DOHH2 (cell line): ENCODE data around the gene TM4SF4.

Experiments
- H3F3A ChIP-seq: fragments of 200-600 bp; sonication (generic), shearing (Covaris generic); 2 replicates; pipeline ENCODE4 v1.6.0; 2016; ENCODE audit warnings: antibody characterized with exemption, mild to moderate bottlenecking; ENCODE audit not compliant: control insufficient read depth, insufficient read depth
- H3K27ac ChIP-seq: fragments of 200-600 bp; sonication (generic); 2 replicates; pipeline ENCODE4 v1.5.1; 2014; ENCODE audit warnings: low read depth, mild to moderate bottlenecking, low read length, moderate library complexity
- H3K27me3 ChIP-seq: fragments of 200-600 bp; sonication (generic); 2 replicates; pipeline ENCODE4 v1.6.1; 2014; ENCODE audit warnings: mild to moderate bottlenecking, low read length, mixed read lengths; ENCODE audit not compliant: control insufficient read depth
- H3K36me3 ChIP-seq: fragments of 200-600 bp; sonication (generic); 2 replicates; pipeline ENCODE4 v1.6.1; 2014; ENCODE audit warnings: mild to moderate bottlenecking, low read length, moderate library complexity, mixed read lengths; ENCODE audit not compliant: control insufficient read depth
- H3K4me1 ChIP-seq: fragments of 200-600 bp; sonication (generic); 2 replicates; pipeline ENCODE4 v1.6.1; 2014; ENCODE audit warnings: mild to moderate bottlenecking, low read length, mixed read lengths; ENCODE audit not compliant: control insufficient read depth
- H3K4me2 ChIP-seq: fragments of 200-600 bp; sonication (generic); 2 replicates; pipeline ENCODE4 v1.6.0; 2014; ENCODE audit warnings: mild to moderate bottlenecking, low read length, moderate library complexity
- H3K4me3 ChIP-seq: fragments of 200-600 bp; sonication (generic); 2 replicates; pipeline ENCODE4 v1.5.1; 2014; ENCODE audit warnings: mild to moderate bottlenecking, low read length, mixed read lengths
- H3K79me2 ChIP-seq: fragments of 200-600 bp; sonication (generic); 2 replicates; pipeline ENCODE4 v1.6.1; 2014; ENCODE audit warnings: mild to moderate bottlenecking, low read length, mixed read lengths; ENCODE audit not compliant: control insufficient read depth
- H3K9me2 ChIP-seq: fragments of 200-600 bp; sonication (generic); replicated peaks from 2 replicates; pipeline ENCODE4 v1.6.1; 2014; ENCODE audit warnings: mild to moderate bottlenecking, low read length, mixed read lengths; ENCODE audit not compliant: control insufficient read depth
- H3K9me3 ChIP-seq: fragments of 200-600 bp; sonication (generic); 2 replicates; pipeline ENCODE4 v1.6.1; 2014; ENCODE audit warnings: antibody characterized with exemption, low read length, mixed read lengths; ENCODE audit not compliant: control insufficient read depth, insufficient read depth
- H4K20me1 ChIP-seq: fragments of 200-600 bp; sonication (generic); 2 replicates; pipeline ENCODE4 v1.6.0; 2014; ENCODE audit warnings: low read depth, mild to moderate bottlenecking, antibody characterized with exemption, low read length, moderate library complexity; ENCODE audit not compliant: control insufficient read depth, insufficient read depth
- CTCF ChIP-seq: fragments of 200-600 bp; sonication (generic); IDR thresholded peaks from one replicate; pipeline ENCODE4 v1.5.1; 2014; ENCODE audit warnings: antibody characterized with exemption, mild to moderate bottlenecking, low read depth, low read length; ENCODE audit not compliant: poor library complexity, severe bottlenecking
- EZH2phosphoT487 ChIP-seq: fragments of 200-600 bp; sonication (generic); IDR thresholded peaks from 2 replicates; pipeline ENCODE4 v1.6.1; 2017; ENCODE audit warnings: borderline replicate concordance, mild to moderate bottlenecking, antibody characterized with exemption, low read length, moderate library complexity, mixed read lengths

The TM4SF4 gene

GRCh38 chr3:149547954-149548668 is 73.6 kb downstream of the TM4SF4 start:
- Histone ChIP-seq H3K36me3 (no peaks in the 10 kb centered on the region), H3K9me3 (no peaks in the 10 kb centered on the region), H3K9me2 (no peaks in the 10 kb centered on the region), H3F3A (no peaks in the 10 kb centered on the region), H3K4me1 (no peaks in the 10 kb centered on the region), H4K20me1 (no peaks in the 10 kb centered on the region), H3K79me2 (no peaks in the 10 kb centered on the region), H3K4me2 (no peak overlapping the region), H3K27ac (no peak overlapping the region), H3K4me3 (no peak overlapping the region), H3K27me3 (no peaks in the 10 kb centered on the region)
- TF ChIP-seq CTCF (no peak), EZH2phosphoT487 (no peak)

- Histone ChIP-seq H3K36me3 (no peaks in the 10 kb centered on the region), H3K4me3 (no peak overlapping the region), H4K20me1 (no peaks in the 10 kb centered on the region), H3K4me2 (no peak overlapping the region), H3F3A (no peaks in the 10 kb centered on the region), H3K9me3 (no peaks in the 10 kb centered on the region), H3K79me2 (no peaks in the 10 kb centered on the region), H3K27me3 (no peaks in the 10 kb centered on the region), H3K27ac (no peak overlapping the region), H3K9me2 (no peaks in the 10 kb centered on the region), H3K4me1 (no peaks in the 10 kb centered on the region)
- no peak for TF ChIP-seq CTCF
- no peak for TF ChIP-seq EZH2phosphoT487
These were observed 74.2 kb downstream of the TM4SF4 start for GRCh38 chr3:149548669-149549065.

GRCh38 chr3:149551500-149551899 is 77.0 kb downstream of the TM4SF4 start:
- Histone ChIP-seq H3K79me2 (no peaks in the 10 kb centered on the region), H3K27ac (no peak overlapping the region), H3K4me2 (no peak overlapping the region), H3K9me3 (no peaks in the 10 kb centered on the region), H3K4me3 (no peak overlapping the region), H3F3A (no peaks in the 10 kb centered on the region), H3K4me1 (no peaks in the 10 kb centered on the region), H4K20me1 (no peaks in the 10 kb centered on the region), H3K36me3 (no peaks in the 10 kb centered on the region), H3K27me3 (no peaks in the 10 kb centered on the region; the same call in 1 of the 2 replicates), H3K9me2 (no peaks in the 10 kb centered on the region)
- TF ChIP-seq EZH2phosphoT487: no peak
- no peak for TF ChIP-seq CTCF
